ENCODE measurements around the gene FBLN2. TPM values are rescaled to one million over a fixed set of nuclear protein-coding genes. Genes with fewer than 3 reads are reported as not detected.

FBLN2 gene
- total RNA-seq, 2 experiments from 2014 or later, result 8.4 to 13.7 TPM

DNA sequence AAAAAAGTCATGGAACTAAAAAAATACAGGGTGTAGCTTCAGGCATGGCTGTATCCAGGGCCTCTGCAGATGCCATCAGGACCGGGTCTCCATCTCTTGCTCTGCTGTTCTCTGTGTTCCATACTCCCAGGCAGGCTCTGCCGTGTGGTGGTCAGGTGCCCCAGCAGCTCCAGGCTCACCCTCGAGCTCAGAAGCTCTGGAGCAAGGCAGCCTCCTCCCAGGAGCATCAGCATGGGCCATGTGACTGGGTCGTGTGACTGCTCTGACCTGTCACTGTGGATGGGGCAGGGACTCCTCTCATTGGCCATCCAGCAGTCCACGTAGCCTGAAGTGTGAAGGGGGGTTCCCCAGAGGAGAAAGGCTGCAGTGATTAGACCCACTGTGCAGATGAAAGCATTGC, 8.5 kb downstream of the FBLN2 start:
- ChIA-PET POLR2A (interaction anchor here (1.4 kb wide), 1 partner anchor 16 kb away, joined by 3 read pairs; no protein-coding TSS in a partner anchor), CTCF (interaction anchor here (1.3 kb wide), 1 partner anchor 13 kb away, joined by 5 read pairs; no protein-coding TSS in a partner anchor)
- TF ChIP-seq, protein P1, sequence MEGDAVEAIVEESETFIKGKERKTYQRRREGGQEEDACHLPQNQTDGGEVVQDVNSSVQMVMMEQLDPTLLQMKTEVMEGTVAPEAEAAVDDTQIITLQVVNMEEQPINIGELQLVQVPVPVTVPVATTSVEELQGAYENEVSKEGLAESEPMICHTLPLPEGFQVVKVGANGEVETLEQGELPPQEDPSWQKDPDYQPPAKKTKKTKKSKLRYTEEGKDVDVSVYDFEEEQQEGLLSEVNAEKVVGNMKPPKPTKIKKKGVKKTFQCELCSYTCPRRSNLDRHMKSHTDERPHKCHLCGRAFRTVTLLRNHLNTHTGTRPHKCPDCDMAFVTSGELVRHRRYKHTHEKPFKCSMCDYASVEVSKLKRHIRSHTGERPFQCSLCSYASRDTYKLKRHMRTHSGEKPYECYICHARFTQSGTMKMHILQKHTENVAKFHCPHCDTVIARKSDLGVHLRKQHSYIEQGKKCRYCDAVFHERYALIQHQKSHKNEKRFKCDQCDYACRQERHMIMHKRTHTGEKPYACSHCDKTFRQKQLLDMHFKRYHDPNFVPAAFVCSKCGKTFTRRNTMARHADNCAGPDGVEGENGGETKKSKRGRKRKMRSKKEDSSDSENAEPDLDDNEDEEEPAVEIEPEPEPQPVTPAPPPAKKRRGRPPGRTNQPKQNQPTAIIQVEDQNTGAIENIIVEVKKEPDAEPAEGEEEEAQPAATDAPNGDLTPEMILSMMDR (IDR thresholded peaks at IDR 0.05), result no peak
- H3K9me3 Mint-ChIP-seq, result no peaks in the 10 kb centered on the region
- intact Hi-C loops (cut with micrococcal nuclease), result no loop called here
- peaks cover 2% of the 10 kb centered on the region for H3K27me3 Mint-ChIP-seq
- peaks cover 48% of the 10 kb centered on the region for H3K4me1 Mint-ChIP-seq (ENCODE audit: low read depth)
- ATAC-seq, result peak; percentile 25
- no peaks in the 10 kb centered on the region for H3K36me3 Mint-ChIP-seq (ENCODE audit: low read depth)
- H3K27ac Mint-ChIP-seq, result peak overlapping the region; percentile 85
- no peak for DNase-seq
- H3K4me3 Mint-ChIP-seq, result no peak overlapping the region

DNA sequence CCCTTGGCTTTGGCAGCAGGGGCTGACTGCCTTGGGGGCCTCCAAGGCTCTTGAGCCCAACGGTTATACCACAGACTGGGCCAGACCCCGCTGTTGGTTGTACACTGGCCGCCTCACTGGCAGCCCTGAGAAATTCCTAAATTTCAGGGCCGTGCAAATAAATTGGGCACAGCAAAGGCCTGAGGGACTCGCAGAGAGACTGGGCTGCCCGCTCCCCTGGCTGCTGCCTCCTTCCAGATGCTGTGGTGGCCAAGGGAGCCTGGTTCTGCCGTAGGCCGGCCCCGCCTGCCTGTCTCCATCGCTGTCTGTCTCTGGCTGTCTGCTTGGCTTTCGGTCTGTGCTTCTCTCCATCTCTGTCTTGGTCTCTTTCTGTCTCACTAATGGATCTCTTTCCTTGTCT, 9.0 kb downstream of the FBLN2 start:
- Mint-ChIP-seq H3K9me3 (no peaks in the 10 kb centered on the region), H3K27ac (no peak overlapping the region), H3K4me1 (ENCODE audit: low read depth) (peaks cover 45% of the 10 kb centered on the region), H3K4me3 (no peak overlapping the region), H3K36me3 (ENCODE audit: low read depth) (no peaks in the 10 kb centered on the region), H3K27me3 (peaks cover 2% of the 10 kb centered on the region)
- DNase-seq (no peak), ATAC-seq (no peak)
- ChIA-PET POLR2A (interaction anchor here (1.4 kb wide), 1 partner anchor 15 kb away, joined by 3 read pairs; no protein-coding TSS in a partner anchor), CTCF (interaction anchor here (1.3 kb wide), 1 partner anchor 13 kb away, joined by 5 read pairs; no protein-coding TSS in a partner anchor)
- TF ChIP-seq, protein P1 (IDR thresholded peaks at IDR 0.05), result no peak
- intact Hi-C loops (cut with micrococcal nuclease), result no loop called here

DNA sequence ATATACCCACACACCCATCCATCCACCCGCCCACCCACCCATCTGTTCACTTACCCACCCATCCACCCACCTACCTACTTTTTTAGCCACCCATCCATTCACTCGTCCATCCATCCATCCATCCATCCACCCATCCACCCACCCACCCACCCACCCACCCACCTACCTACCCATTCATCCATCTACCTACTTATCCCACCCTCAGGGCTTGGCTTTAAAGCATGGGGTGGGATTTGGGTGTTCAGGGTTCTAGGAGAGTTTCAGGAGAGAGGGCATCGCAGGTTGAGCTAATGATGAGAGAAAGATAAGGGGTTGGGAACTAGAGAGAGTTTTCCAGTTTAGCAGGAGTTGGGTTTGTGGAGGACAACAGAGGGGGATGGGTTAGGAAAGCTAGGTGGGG, 9.7 kb downstream of the FBLN2 start:
- Mint-ChIP-seq H3K27me3 (no peaks in the 10 kb centered on the region), H3K9me3 (no peaks in the 10 kb centered on the region), H3K4me1 (ENCODE audit: low read depth) (peaks cover 37% of the 10 kb centered on the region), H3K27ac (no peak overlapping the region), H3K4me3 (no peak overlapping the region), H3K36me3 (ENCODE audit: low read depth) (no peaks in the 10 kb centered on the region)
- ATAC-seq (no peak), DNase-seq (no peak)
- ChIA-PET POLR2A (no interaction called here), CTCF (interaction anchor here (0.7 to 1.9 kb wide), 2 partner anchors 62 to 89 kb away, joined by 4 to 5 read pairs; no protein-coding TSS in a partner anchor)
- TF ChIP-seq, protein P1 (IDR thresholded peaks at IDR 0.05), result no peak
- intact Hi-C loops (cut with micrococcal nuclease), result no loop called here

DNA sequence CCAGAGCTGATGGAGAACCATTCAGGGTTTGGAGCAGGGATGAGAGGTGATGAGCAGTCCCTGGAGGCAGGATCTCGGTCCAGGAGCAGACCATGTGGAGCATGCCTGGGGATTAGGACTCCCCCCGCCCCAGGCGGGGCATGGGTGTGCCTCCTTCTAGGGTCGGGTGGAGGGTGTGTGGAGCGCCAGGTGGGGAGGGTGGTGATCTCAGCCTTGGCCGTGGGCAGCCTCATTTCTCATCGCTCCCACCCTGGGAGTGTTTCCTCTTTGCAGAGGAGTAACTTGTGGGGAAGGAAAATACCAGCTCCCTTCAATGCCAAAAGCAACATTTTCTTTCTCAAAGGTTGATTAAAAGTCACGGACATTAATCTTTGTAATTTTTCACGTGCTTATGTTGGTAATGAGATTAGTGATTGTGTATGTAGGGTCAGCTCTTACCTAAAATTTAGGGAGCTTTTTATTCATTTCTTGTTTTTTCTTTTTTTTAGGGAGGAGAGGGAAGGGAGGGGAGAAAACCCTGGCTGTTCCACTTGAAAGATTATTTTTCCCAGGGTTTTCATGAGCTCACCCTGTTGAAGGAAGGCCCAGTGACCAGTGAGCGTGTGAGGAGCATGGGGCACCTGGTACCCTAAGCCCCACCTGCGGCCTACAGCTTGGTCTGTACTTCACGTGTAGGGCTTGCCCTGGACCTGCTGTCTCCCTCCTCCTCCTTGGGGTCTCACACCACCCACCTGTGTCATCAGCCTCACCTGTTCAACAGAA, 11.0 kb downstream of the FBLN2 start:
- DNase-seq (no peak), ATAC-seq (no peak)
- ChIA-PET POLR2A (interaction anchor here (1.1 to 2.0 kb wide), 2 partner anchors 14 to 15 kb away, joined by 3 to 7 read pairs; no protein-coding TSS in a partner anchor), CTCF (interaction anchor here (0.9 to 1.9 kb wide), 4 partner anchors 9 to 64 kb away, joined by 3 to 5 read pairs (median 4); no protein-coding TSS in a partner anchor)
- Mint-ChIP-seq H3K27ac (no peak overlapping the region), H3K4me1 (ENCODE audit: low read depth) (peaks cover 37% of the 10 kb centered on the region), H3K4me3 (no peak overlapping the region), H3K36me3 (ENCODE audit: low read depth) (no peaks in the 10 kb centered on the region), H3K9me3 (no peaks in the 10 kb centered on the region), H3K27me3 (no peaks in the 10 kb centered on the region)
- intact Hi-C loops (cut with micrococcal nuclease), result no loop called here
- TF ChIP-seq, protein P1 (IDR thresholded peaks at IDR 0.05), result no peak

DNA sequence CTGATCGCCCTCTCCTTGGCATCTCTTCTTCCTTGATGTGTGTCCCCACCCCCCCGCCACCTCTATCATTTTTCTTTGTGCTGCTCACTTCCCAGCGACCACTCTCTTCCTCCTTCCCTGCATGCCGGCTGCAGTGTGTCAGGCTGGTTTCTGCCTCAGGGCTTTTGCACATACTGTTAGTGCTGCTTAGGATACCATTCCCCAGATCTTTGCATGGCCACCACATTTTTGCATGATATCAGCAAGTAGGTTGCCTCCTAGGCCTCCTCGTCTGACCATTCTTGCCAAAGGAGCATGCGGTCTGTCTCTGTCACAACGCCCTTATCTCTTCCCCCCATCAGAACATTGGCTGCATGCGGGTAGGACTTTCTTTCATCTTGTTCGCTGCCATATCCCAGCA, 12.5 kb downstream of the FBLN2 start:
- ATAC-seq, result no peak
- POLR2A ChIA-PET, result interaction anchor here (1.4 to 2.0 kb wide), 2 partner anchors 14 to 15 kb away, joined by 6 to 7 read pairs; no protein-coding TSS in a partner anchor
- TF ChIP-seq, protein P1 (IDR thresholded peaks at IDR 0.05), result no peak
- no peak for DNase-seq
- intact Hi-C loops (cut with micrococcal nuclease), result no loop called here
- Mint-ChIP-seq H3K27ac (no peak overlapping the region), H3K4me1 (ENCODE audit: low read depth) (peaks cover 31% of the 10 kb centered on the region), H3K36me3 (ENCODE audit: low read depth) (no peaks in the 10 kb centered on the region), H3K9me3 (no peaks in the 10 kb centered on the region), H3K4me3 (no peak overlapping the region), H3K27me3 (no peaks in the 10 kb centered on the region)
- CTCF ChIA-PET, result interaction anchor here (1.1 to 1.6 kb wide), 3 partner anchors 17 to 61 kb away, joined by 3 to 4 read pairs (median 4); no protein-coding TSS in a partner anchor

Data from activated CD8-positive, alpha-beta T cell treated with anti-CD3 and anti-CD28 coated beads for 36 hours (primary cell).